Inflammatory macrophage treated with lipopolysaccharide for 4 hours (primary cell): ENCODE measurements around the gene CD247.

ENCODE experiments used
- DNase-seq: peaks from one replicate; pipeline ENCODE4 v3.0.0-alpha.2; 2020

Gene CD247

GRCh38 chr1:167431909-167432650, 86.2 kb downstream of the CD247 start:
- DNase-seq, result no peak

- DNase-seq, result no peak
Measured at GRCh38 chr1:167431261-167431908, 86.9 kb downstream of the CD247 start.

- DNase-seq, result no peak
Measured at GRCh38 chr1:167430849-167431242, 87.5 kb downstream of the CD247 start.

- DNase-seq, result no peak
Measured at GRCh38 chr1:167430134-167430848, 88.0 kb downstream of the CD247 start.

- no peak for DNase-seq
Measured at GRCh38 chr1:167429612-167430011, 88.7 kb downstream of the CD247 start.

GRCh38 chr1:167428395-167428794, 89.9 kb downstream of the CD247 start:
- DNase-seq, result no peak

- DNase-seq, result no peak
Measured at GRCh38 chr1:167427848-167428247, 90.5 kb downstream of the CD247 start.

- no peak for DNase-seq
Measured at GRCh38 chr1:167426716-167427115, 91.6 kb downstream of the CD247 start.

- DNase-seq, result no peak
Measured at GRCh38 chr1:167425482-167425881, 92.8 kb downstream of the CD247 start.

- no peak for DNase-seq
Measured at GRCh38 chr1:167423684-167424619, 94.4 kb downstream of the CD247 start.

- peak; percentile 32 for DNase-seq
Measured at GRCh38 chr1:167420510-167420909, 97.8 kb downstream of the CD247 start.

- DNase-seq, result no peak
Measured at GRCh38 chr1:167419245-167419644, 99.1 kb downstream of the CD247 start.

GRCh38 chr1:167418391-167418790, 99.9 kb downstream of the CD247 start:
- no peak for DNase-seq

GRCh38 chr1:167416506-167416905, 101.8 kb downstream of the CD247 start:
- DNase-seq, result no peak

GRCh38 chr1:167413328-167413727, 105.0 kb downstream of the CD247 start:
- DNase-seq, result no peak

- no peak for DNase-seq
Measured at GRCh38 chr1:167412920-167413319, 105.4 kb downstream of the CD247 start.

- no peak for DNase-seq
Measured at GRCh38 chr1:167412072-167412471, 106.3 kb downstream of the CD247 start.

GRCh38 chr1:167409183-167409582, 109.1 kb downstream of the CD247 start:
- no peak for DNase-seq

GRCh38 chr1:167408355-167408754, 110.0 kb downstream of the CD247 start:
- no peak for DNase-seq

GRCh38 chr1:167404908-167405307, 113.4 kb downstream of the CD247 start:
- no peak for DNase-seq

GRCh38 chr1:167404161-167404888, 114.0 kb downstream of the CD247 start:
- no peak for DNase-seq

GRCh38 chr1:167401260-167401873, 117.0 kb downstream of the CD247 start:
- DNase-seq, result peak; percentile 50
